ENCODE data around the gene BMP6.

- no peak for TF ChIP-seq EZH2 (IDR thresholded peaks at IDR 0.05; ENCODE audit: insufficient read depth, poor library complexity, severe bottlenecking)
- TF ChIP-seq EZH2phosphoT487 (IDR thresholded peaks at IDR 0.05; ENCODE audit: insufficient read depth, low read depth), result no peak
Observed at GRCh38 chr6:7707787-7708186, 18.1 kb upstream of the BMP6 start.
